ENCODE measurements around the gene TNFRSF14.

- TF ChIP-seq CTCF (IDR thresholded peaks at IDR 0.05; ENCODE audit: insufficient read depth, low read length) (no peak), REST (IDR thresholded peaks at IDR 0.05; ENCODE audit: insufficient replicate concordance, low read depth) (no peak)
Observed at GRCh38 chr1:2522230-2522629, 33.9 kb upstream of the TNFRSF14 start.

All from HL-60 (cell line).